Subcutaneous adipose tissue (tissue), 4 donors: Measurements from ENCODE around the gene SYCE1. TPM values are rescaled to one million over a fixed set of nuclear protein-coding genes. Genes with fewer than 3 reads are reported as not detected.

Experiments used
- CTCF ChIP-seq: fragments of 450-650 bp; IDR thresholded peaks from one replicate; pipeline ENCODE4 v1.5.1; 2016; ENCODE audit warnings: low read depth, mild to moderate bottlenecking, control low read depth, antibody characterized with exemption, moderate library complexity
- total RNA-seq, 4 donors: library from RNA; depleted of rRNA; stranded (reverse); fragments of >200 nt; gene quantifications; one replicate each; pipeline ENCODE4 v1.1.0, GENCODE V29; 2016

SYCE1 gene
- total RNA-seq, 4 donors from 2014 or later = 1.1 to 13.2 TPM; not detected in 2

- TF ChIP-seq CTCF = no peak
Measured at GRCh38 chr10:133509700-133510099, 55.7 kb downstream of the SYCE1 start.

Other genes with a start within 250 kb of the SYCE1 start
- under 1 TPM in 1 of 4 donors, not detected in 3; 0.34 TPM for gene CALY, start 228.7 kb downstream of the SYCE1 start, total RNA-seq
- gene PRAP1, start 218.2 kb downstream of the SYCE1 start, total RNA-seq = not detected
- 10 to 100 TPM; 16.5 to 43.2 (median 29.6) TPM for gene FUOM, start 207.6 kb downstream of the SYCE1 start, total RNA-seq
- gene ECHS1, start 192.2 kb downstream of the SYCE1 start, total RNA-seq = 100 to 1,000 TPM; 106 to 317 (median 123) TPM
- gene PAOX, start 186.3 kb downstream of the SYCE1 start, total RNA-seq = 10 to 100 TPM in 1 of 4 donors, 1 to 10 TPM in 3; 2.4 to 18.6 (median 8.1) TPM
- gene MTG1, start 171.4 kb downstream of the SYCE1 start, total RNA-seq = 10 to 100 TPM; 14.8 to 29.7 (median 23.1) TPM
- gene SPRN, start 141.0 kb downstream of the SYCE1 start, total RNA-seq = not detected
- 1 to 10 TPM; 1.8 to 5.5 (median 2.0) TPM for gene SCART1, start 111.6 kb downstream of the SYCE1 start, total RNA-seq
- 1 to 10 TPM in 3 of 4 donors, not detected in 1; 1.1 to 3.2 (median 1.4) TPM for gene CYP2E1, start 38.2 kb downstream of the SYCE1 start, total RNA-seq
- gene FRG2B, start 61.2 kb upstream of the SYCE1 start, total RNA-seq = not detected